GM18508 (cell line): Measurements from ENCODE around the gene DPP6.

Experiments
- ATAC-seq: cut with Tn5 transposase; IDR thresholded peaks from one replicate; pipeline ENCODE4 v1.9.1; 2021; ENCODE audit warnings: moderate number of reproducible peaks; ENCODE audit not compliant: insufficient read depth, unreplicated experiment

The DPP6 gene

GRCh38 chr7:154738216-154738615, 686.0 kb downstream of the DPP6 start:
- ATAC-seq = no peak

- ATAC-seq = no peak
Measured at GRCh38 chr7:154741131-154741530, 688.9 kb downstream of the DPP6 start.

DNA sequence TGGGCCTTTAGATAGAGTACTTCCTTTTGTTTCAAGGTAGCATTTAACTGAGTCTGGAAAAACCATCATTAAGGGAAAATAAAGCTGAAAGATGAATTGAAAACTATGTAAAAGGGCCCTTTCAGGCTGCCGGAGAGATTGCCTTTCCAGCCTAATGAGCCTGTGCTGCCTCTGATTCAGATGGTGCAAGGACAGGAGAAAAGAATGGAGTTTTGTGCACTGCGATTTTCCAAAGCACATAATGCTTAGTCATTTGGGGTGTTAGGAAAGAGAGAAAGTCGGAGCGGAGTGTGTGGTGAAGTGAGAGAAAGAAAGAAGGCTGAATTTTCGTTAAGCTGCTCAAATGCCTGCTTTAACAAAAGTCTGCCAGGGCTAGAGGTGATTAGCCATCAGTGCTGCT, 691.0 kb downstream of the DPP6 start:
- ATAC-seq = no peak

GRCh38 chr7:154744256-154744860, 692.2 kb downstream of the DPP6 start:
- ATAC-seq = no peak

DNA sequence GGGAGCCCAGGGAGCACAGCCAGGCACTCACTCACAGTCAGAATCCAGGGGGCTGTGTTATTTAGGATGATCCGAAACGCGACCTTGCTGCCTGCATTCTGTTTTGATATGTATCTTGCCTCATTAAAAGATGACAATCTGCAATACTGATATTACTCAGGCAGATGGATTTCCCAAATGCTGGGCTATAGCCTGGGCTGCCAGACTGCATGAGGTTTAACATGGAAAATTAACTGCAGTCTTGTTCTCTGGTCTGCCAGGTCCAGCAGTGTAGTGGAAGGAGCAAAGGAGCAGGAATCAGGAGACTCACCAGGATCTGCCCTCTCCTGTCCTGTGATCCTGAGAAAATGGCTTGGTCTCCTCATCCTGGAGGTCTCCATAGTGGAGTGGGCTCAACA, 692.7 kb downstream of the DPP6 start:
- no peak for ATAC-seq

GRCh38 chr7:154746571-154747360, 694.6 kb downstream of the DPP6 start:
- ATAC-seq = no peak

GRCh38 chr7:154748089-154748786, 696.0 kb downstream of the DPP6 start:
- no peak for ATAC-seq

DNA sequence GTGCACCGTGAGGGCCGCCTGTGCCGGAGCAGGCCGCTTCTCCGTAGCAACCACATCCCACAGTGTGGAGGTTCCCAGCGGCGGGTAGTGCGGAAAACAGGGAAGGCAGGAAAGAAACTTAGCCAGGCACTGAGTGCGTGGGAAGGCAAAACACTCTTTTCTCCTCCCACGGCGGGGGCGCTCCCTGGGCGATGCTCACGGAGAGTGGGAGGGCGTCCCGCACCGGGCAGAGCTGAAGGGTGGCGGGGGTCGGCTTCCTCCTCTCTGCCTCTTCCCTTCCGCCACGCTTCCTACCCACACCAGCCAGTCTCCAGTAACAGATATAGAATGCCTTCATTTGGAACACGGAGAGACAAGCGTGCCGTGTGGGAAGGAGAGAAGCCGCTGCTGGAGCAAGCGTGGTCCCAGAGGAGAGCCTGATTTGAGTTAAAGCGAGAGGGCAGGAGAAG, 698.2 kb downstream of the DPP6 start:
- no peak for ATAC-seq

DNA sequence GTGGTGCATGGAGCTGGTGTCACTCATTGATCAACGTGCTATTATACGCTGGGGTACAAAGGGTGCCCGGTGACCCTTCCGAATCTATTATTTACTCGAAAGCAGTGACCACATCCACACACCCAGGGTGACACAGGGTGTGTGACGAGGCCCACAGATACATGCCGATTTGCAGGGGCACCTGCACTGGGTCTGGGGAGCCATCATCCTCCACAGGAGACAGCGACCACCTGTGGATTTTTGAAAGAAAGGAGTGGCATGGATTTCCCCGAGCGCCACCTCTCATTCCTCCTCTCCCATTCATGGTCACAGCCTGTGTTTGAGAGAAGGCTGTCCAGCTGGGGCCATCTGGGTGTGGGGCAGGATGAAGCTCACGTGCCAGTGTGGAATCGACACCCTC, 701.0 kb downstream of the DPP6 start:
- no peak for ATAC-seq

DNA sequence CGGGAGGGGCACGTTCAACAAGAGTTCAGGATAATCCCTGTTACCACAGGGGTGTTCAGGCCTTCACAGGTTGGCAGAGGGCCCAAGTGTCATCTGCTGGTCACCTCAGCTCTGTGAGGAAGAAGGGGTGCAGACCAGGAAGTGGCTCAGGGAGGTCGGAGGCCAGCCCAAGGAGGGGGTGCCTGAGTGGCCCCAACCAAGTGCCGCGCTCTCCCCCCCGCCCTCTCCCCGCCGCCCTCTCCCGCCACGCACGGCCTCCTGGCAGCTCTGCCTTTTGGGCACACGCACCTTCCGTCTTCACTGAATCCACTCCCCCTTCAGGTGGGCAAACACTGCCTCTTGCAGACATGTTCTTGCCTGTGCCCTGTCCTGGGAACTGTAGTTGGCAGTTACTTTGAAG, 705.6 kb downstream of the DPP6 start:
- no peak for ATAC-seq

- no peak for ATAC-seq
Measured at GRCh38 chr7:154759989-154760388, 707.8 kb downstream of the DPP6 start.

- ATAC-seq = no peak
Measured at GRCh38 chr7:154765118-154765517, 712.9 kb downstream of the DPP6 start.

GRCh38 chr7:154767142-154767541, 714.9 kb downstream of the DPP6 start:
- ATAC-seq = no peak

DNA sequence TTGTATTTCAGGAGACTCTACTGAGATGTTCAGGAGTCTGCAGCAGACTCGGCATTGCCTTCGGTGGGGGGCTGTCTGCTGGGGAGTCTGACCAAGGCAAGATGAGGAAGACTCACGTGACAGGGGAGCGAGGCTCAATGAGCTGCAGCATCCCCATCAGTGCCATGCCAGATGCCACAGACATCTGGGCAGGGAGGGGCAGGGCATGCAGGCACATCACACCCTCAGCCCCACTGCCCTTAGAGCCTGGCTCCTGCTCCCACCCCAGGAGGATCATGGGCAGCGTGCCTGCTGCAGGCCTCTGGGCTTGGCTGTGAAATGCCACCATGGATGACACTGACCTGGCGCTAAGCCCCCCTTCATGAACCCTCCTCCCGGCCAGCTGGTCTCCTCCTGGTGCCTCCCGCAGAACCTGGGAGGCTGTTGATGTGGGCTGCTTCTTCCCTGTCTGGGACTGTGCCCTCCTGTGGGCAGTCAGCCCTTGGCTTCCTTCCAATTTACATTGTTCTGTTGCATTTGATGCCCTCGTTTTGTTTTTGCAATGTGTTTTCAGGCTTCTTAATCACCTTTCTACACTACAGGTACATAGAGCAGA, 715.7 kb downstream of the DPP6 start:
- ATAC-seq = no peak

GRCh38 chr7:154769001-154769400, 716.8 kb downstream of the DPP6 start:
- no peak for ATAC-seq

DNA sequence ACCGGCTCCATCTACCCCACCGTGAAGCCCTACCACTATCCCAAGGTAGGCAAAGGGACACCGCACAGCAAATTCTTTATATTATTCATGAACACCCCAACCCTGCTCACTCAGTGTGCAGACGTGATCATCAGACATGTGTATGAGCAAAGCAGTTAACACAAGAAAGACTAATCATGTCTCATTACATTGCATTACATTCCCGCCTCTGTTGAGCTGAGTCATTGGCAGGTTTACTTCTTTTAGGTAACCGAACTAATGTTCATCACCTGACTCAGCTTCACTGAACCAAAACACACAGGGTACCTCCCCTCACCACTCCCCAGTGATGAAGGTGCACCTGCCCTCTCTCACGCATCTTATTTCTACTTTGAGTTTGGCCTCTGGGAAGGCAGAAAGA, 717.3 kb downstream of the DPP6 start:
- ATAC-seq = no peak

GRCh38 chr7:154770361-154770760, 718.2 kb downstream of the DPP6 start:
- no peak for ATAC-seq

- no peak for ATAC-seq
Measured at GRCh38 chr7:154770962-154771361, 718.8 kb downstream of the DPP6 start.

DNA sequence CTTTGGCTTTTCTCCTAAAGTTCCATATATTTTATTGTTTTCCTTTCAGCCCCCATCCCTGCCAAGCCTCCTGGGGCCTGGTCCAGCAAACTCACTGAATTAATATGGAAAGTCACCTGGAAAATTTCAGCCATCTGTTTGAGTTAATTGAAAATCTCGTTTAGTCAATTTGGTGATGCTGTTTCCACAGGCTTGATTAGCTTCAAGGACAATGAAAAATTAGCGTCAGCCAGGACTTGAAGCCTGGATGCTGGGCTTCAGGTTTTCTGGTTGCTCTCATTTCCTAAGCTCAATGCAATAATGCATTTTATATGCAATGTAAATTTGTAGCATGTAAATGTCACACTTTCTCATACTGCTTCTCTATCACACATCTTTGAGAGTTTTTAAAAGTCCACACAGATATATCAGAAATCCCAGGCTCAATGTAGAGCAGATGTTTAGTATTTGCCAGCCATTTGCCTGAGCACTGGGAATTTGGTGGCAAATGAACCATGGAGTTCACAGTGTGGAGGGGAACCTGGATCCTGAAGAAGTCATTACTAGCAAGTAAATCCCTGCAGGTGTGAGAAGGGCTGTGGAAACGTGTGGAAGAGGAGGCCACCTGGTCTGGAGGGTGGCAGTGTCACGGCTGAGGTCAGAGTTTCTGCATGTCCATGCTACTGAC, 722.2 kb downstream of the DPP6 start:
- no peak for ATAC-seq

GRCh38 chr7:154775681-154776080, 723.5 kb downstream of the DPP6 start:
- ATAC-seq = no peak

DNA sequence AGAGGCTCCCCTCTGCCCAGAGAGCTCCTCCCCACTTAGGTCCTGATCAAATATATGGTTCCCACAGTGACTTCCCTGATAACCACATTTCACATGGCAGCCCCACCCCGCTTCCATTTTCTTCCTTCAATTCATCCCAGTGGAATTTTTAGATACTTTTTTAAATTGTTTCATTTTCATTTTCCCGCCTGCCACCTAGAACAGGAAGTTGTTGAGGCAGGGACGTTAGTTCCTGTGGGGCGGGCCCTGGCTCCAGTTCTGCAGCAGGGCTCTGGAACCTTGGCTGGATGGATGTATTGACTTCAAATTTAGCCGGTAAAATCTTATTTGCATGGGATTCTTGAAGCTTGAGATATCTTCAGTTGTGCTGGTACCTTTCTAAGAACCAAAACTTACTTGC, 724.2 kb downstream of the DPP6 start:
- no peak for ATAC-seq
